PC-9 (cell line): ENCODE measurements around the gene HYAL1. TPM values are rescaled to one million over a fixed set of nuclear protein-coding genes. Genes with fewer than 3 reads are reported as not detected.

ENCODE experiments used
- BruUV-seq: library from RNA; stranded (reverse); fragments of 400-500 nt; replicated peaks from 2 replicates; lab custom pipeline; 2021; lab: Mats Ljungman, UMichigan
- CTCF ChIA-PET: fragments of 300-600 bp; sonication (Branson Sonifier 250); formaldehyde crosslinking; loops from one replicate; lab custom pipeline; 2022; ENCODE audit warnings: antibody characterized with exemption; lab: Charles Lee
- POLR2A ChIA-PET: fragments of 300-600 bp; sonication (Branson Sonifier 250); formaldehyde crosslinking; loops from one replicate; lab custom pipeline; 2022; ENCODE audit warnings: antibody characterized with exemption; ENCODE audit not compliant: unreplicated experiment; lab: Charles Lee
- DNase-seq, 2 experiments: peaks; one replicate each; pipeline versions ENCODE4 v3.0.0 to v3.0.0-alpha.2; 2015 to 2022; ENCODE audit warnings: mixed read lengths in 1 of 2
- H2AFZ ChIP-seq: fragments of 200-600 bp; sonication (generic); 2 replicates; pipeline ENCODE4 v1.8.1; 2017; ENCODE audit warnings: antibody characterized with exemption
- H3F3A ChIP-seq: fragments of 200-600 bp; sonication (generic); 2 replicates; pipeline ENCODE4 v1.8.1; 2017; ENCODE audit warnings: antibody characterized with exemption, mild to moderate bottlenecking, low read depth; ENCODE audit not compliant: insufficient read depth
- H3K27ac ChIP-seq: fragments of 200-600 bp; sonication (generic); 2 replicates; pipeline ENCODE4 v1.6.1; 2016; ENCODE audit warnings: mixed run types
- H3K27me3 ChIP-seq: fragments of 200-600 bp; sonication (generic); 2 replicates; pipeline ENCODE4 v1.6.1; 2016; ENCODE audit warnings: low read depth, mixed run types; ENCODE audit not compliant: insufficient read depth
- H3K36me3 ChIP-seq: fragments of 200-600 bp; sonication (generic); 2 replicates; pipeline ENCODE4 v1.6.1; 2016; ENCODE audit warnings: low read depth, mixed run types
- H3K4me1 ChIP-seq: fragments of 200-600 bp; sonication (generic); replicated peaks from 2 replicates; pipeline ENCODE4 v1.6.1; 2016; ENCODE audit warnings: mixed run types; ENCODE audit not compliant: insufficient read depth
- H3K4me2 ChIP-seq: fragments of 200-600 bp; sonication (generic); 2 replicates; pipeline ENCODE4 v1.6.1; 2017; ENCODE audit warnings: mixed run types
- H3K4me3 ChIP-seq: fragments of 200-600 bp; sonication (generic); 2 replicates; pipeline ENCODE4 v1.6.1; 2016; ENCODE audit warnings: mixed run types
- H3K79me2 ChIP-seq: fragments of 200-600 bp; sonication (generic); 2 replicates; pipeline ENCODE4 v1.6.1; 2017; ENCODE audit warnings: low read depth, mixed run types
- H3K9me2 ChIP-seq: fragments of 200-600 bp; sonication (generic); 2 replicates; pipeline ENCODE4 v1.8.1; 2017; ENCODE audit warnings: mild to moderate bottlenecking; ENCODE audit not compliant: insufficient read depth
- H3K9me3 ChIP-seq: fragments of 200-600 bp; sonication (generic); 2 replicates; pipeline ENCODE4 v1.8.1; 2016; ENCODE audit warnings: low read depth; ENCODE audit not compliant: insufficient read depth
- H4K20me1 ChIP-seq: fragments of 200-600 bp; sonication (generic); 2 replicates; pipeline ENCODE4 v1.8.1; 2017; ENCODE audit not compliant: insufficient read depth
- EZH2 ChIP-seq: fragments of 200-600 bp; sonication (generic); IDR thresholded peaks from 2 replicates; pipeline ENCODE4 v1.8.0; 2017; ENCODE audit warnings: antibody characterized with exemption, low read depth
- intact Hi-C: fragments of 100-400 bp; cut with micrococcal nuclease; formaldehyde crosslinking; loops from one replicate; pipeline ENCODE4 v1.10.0; 2022; ENCODE audit not compliant: unreplicated experiment
- total RNA-seq: library from RNA; stranded (reverse); gene quantifications from 2 replicates; pipeline ENCODE4 v1.2.3, GENCODE V29; 2021
- TF ChIP-seq, protein P1 (sequence below): fragments of 200-600 bp; sonication (generic); conservative IDR thresholded peaks from 2 replicates; pipeline ENCODE4 v1.6.1; 2017; ENCODE audit warnings: mixed run types, antibody characterized with exemption, mild to moderate bottlenecking, moderate library complexity

HYAL1 gene
- total RNA-seq, 1 experiment from 2014 or later = 1.9 TPM

GRCh38 chr3:50268276-50268675 lies 35.1 kb downstream of the HYAL1 start:
- Histone ChIP-seq H3K27me3 (no peaks in the 10 kb centered on the region), H3K27ac (no peak overlapping the region; the same call in 1 of the 2 replicates), H3K4me1 (peaks cover 80% of the 10 kb centered on the region), H3K36me3 (no peaks in the 10 kb centered on the region), H3K4me3 (no peak overlapping the region), H4K20me1 (no peaks in the 10 kb centered on the region), H3K9me2 (no peaks in the 10 kb centered on the region), H3K9me3 (no peaks in the 10 kb centered on the region), H2AFZ (no peak overlapping the region), H3K4me2 (peak overlapping the region; percentile 92), H3F3A (peaks cover 48% of the 10 kb centered on the region), H3K79me2 (peaks cover 15% of the 10 kb centered on the region)
- no peak for TF ChIP-seq EZH2
- TF ChIP-seq, protein P1, sequence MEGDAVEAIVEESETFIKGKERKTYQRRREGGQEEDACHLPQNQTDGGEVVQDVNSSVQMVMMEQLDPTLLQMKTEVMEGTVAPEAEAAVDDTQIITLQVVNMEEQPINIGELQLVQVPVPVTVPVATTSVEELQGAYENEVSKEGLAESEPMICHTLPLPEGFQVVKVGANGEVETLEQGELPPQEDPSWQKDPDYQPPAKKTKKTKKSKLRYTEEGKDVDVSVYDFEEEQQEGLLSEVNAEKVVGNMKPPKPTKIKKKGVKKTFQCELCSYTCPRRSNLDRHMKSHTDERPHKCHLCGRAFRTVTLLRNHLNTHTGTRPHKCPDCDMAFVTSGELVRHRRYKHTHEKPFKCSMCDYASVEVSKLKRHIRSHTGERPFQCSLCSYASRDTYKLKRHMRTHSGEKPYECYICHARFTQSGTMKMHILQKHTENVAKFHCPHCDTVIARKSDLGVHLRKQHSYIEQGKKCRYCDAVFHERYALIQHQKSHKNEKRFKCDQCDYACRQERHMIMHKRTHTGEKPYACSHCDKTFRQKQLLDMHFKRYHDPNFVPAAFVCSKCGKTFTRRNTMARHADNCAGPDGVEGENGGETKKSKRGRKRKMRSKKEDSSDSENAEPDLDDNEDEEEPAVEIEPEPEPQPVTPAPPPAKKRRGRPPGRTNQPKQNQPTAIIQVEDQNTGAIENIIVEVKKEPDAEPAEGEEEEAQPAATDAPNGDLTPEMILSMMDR = no peak
- BruUV-seq = no TSS peak
- intact Hi-C loops = loop anchor here (2.0 to 5.0 kb wide), 2 partner anchors 49 to 69 kb away; no protein-coding TSS in a partner anchor
- no peak for DNase-seq
- ChIA-PET POLR2A (no interaction called here), CTCF (interaction anchor here (0.6 kb wide), 1 partner anchor 69 kb away, joined by 3 read pairs; no protein-coding TSS in a partner anchor)

DNA sequence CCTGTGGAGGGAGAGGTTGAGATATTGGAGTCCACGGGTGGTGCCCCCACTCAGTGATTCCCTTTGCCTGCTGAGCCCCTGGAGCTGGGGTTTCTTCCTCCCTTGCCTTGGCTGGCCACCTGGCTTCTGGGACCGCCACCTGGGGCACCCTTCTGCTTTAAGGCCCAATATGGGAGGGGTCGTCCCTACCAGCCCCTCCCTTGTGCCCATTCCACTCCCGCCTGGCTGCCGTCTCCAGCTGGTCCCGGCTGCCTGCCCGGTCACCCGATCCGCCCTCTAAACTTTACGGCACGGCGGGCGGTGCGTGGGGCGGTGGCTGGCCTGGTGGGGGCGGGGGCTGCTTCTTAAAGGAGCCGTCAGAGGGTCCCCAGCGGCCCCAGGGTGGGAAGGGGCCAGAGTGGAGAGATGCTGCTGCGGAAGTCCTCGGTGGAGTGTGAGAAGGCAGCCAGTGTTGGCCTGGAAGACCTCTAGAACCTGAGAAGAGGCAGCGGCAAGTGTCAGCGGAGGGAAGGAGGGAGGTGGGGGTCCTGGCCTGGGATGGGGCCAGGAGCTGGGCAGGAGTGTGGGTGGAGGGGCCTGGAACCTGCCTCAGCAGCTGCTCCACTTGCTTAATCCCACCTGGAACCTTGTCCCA lies 36.0 kb downstream of the HYAL1 start:
- peaks cover 15% of the 10 kb centered on the region for H3K79me2 ChIP-seq
- no peak overlapping the region for H3K4me3 ChIP-seq
- intact Hi-C loops = loop anchor here (5.0 kb wide), 1 partner anchor 70 kb away; no protein-coding TSS in a partner anchor
- ChIA-PET CTCF (interaction anchor here (0.6 kb wide), 1 partner anchor 70 kb away, joined by 3 read pairs; no protein-coding TSS in a partner anchor), POLR2A (interaction anchor here (0.6 to 1.6 kb wide), 2 partner anchors 32 to 49 kb away, joined by 4 to 6 read pairs; partner anchors contain the start of gene GNAI2)
- H3K9me3 ChIP-seq = no peaks in the 10 kb centered on the region
- H4K20me1 ChIP-seq = no peaks in the 10 kb centered on the region
- H3K4me2 ChIP-seq = no peak overlapping the region
- peaks cover 76% of the 10 kb centered on the region for H3K4me1 ChIP-seq
- H3K27me3 ChIP-seq = no peaks in the 10 kb centered on the region
- H3F3A ChIP-seq = peaks cover 46% of the 10 kb centered on the region
- no peaks in the 10 kb centered on the region for H3K9me2 ChIP-seq
- no peaks in the 10 kb centered on the region for H3K36me3 ChIP-seq
- no peak overlapping the region for H2AFZ ChIP-seq
- no peak for TF ChIP-seq EZH2
- TF ChIP-seq, protein P1 = no peak
- no TSS peak for BruUV-seq
- DNase-seq = no peak
- no peak overlapping the region for H3K27ac ChIP-seq

- Histone ChIP-seq H3K4me3 (no peak overlapping the region), H3F3A (peaks cover 41% of the 10 kb centered on the region), H2AFZ (no peak overlapping the region), H3K27ac (peak overlapping the region; percentile 86; the same call in 1 of the 2 replicates), H3K4me1 (peaks cover 70% of the 10 kb centered on the region), H3K4me2 (0 out of 2 replicates have a peak overlapping the region, but pooled peaks have one; percentile 59), H3K27me3 (no peaks in the 10 kb centered on the region), H4K20me1 (no peaks in the 10 kb centered on the region), H3K9me2 (no peaks in the 10 kb centered on the region), H3K79me2 (peaks cover 15% of the 10 kb centered on the region), H3K9me3 (no peaks in the 10 kb centered on the region), H3K36me3 (no peaks in the 10 kb centered on the region)
- intact Hi-C loops = loop anchor here (5.0 kb wide), 1 partner anchor 70 kb away; no protein-coding TSS in a partner anchor
- CTCF ChIA-PET = no interaction called here
- DNase-seq = no peak
- BruUV-seq = no TSS peak
- no peak for TF ChIP-seq EZH2
- TF ChIP-seq, protein P1 = no peak
- POLR2A ChIA-PET = interaction anchor here (0.6 to 1.6 kb wide), 2 partner anchors 31 to 50 kb away, joined by 4 to 6 read pairs; partner anchors contain the start of gene GNAI2
These were observed 36.5 kb downstream of the HYAL1 start for GRCh38 chr3:50266836-50267235.
